ENCODE measurements around the gene RTL10. TPM values are rescaled to one million over a fixed set of nuclear protein-coding genes. Genes with fewer than 3 reads are reported as not detected.
A peak's percentile ranks its signal among the peaks of the same experiment; 100 is the strongest.

The RTL10 gene
- total RNA-seq, 2 donors from 2014 or later, result 6.8 to 7.7 TPM

- ATAC-seq (no peak), DNase-seq (no peak)
- intact Hi-C loops (cut with DNase I), result no loop called here
These were observed 3.1 kb downstream of the RTL10 start for GRCh38 chr22:19851291-19852176.

GRCh38 chr22:19850763-19851109, 3.9 kb downstream of the RTL10 start:
- intact Hi-C loops (cut with DNase I), result no loop called here
- ATAC-seq, result no peak
- DNase-seq, result no peak

- intact Hi-C loops (cut with DNase I), result no loop called here
- ATAC-seq, result no peak
- DNase-seq, result no peak
These were observed 4.6 kb downstream of the RTL10 start for GRCh38 chr22:19849835-19850762.

GRCh38 chr22:19848298-19849224, 6.1 kb downstream of the RTL10 start:
- DNase-seq, result no peak
- no peak for ATAC-seq
- intact Hi-C loops (cut with DNase I), result no loop called here

- ATAC-seq, result no peak
- intact Hi-C loops (cut with DNase I), result no loop called here
- DNase-seq, result no peak
These were observed 7.4 kb downstream of the RTL10 start for GRCh38 chr22:19847345-19847632.

- ATAC-seq, result no peak
- no peak for DNase-seq
- intact Hi-C loops (cut with DNase I), result no loop called here
These were observed 7.9 kb downstream of the RTL10 start for GRCh38 chr22:19846620-19847344.

- DNase-seq (no peak), ATAC-seq (no peak)
- intact Hi-C loops (cut with DNase I), result no loop called here
These were observed 9.5 kb downstream of the RTL10 start for GRCh38 chr22:19845054-19845722.

GRCh38 chr22:19844377-19845053, 10.2 kb downstream of the RTL10 start:
- ATAC-seq, result peak; percentile 65 to 73
- intact Hi-C loops (cut with DNase I), result no loop called here
- peak; percentile 78 for DNase-seq

- ATAC-seq, result peak; percentile 8
- intact Hi-C loops (cut with DNase I), result no loop called here
- DNase-seq, result no peak
These were observed 10.8 kb downstream of the RTL10 start for GRCh38 chr22:19843857-19844376.

GRCh38 chr22:19843107-19843856, 11.4 kb downstream of the RTL10 start:
- intact Hi-C loops (cut with DNase I), result no loop called here
- ATAC-seq (peak in 1 of 2 donors; percentile 59), DNase-seq (no peak)

GRCh38 chr22:19842393-19843106, 12.1 kb downstream of the RTL10 start:
- no peak for DNase-seq
- intact Hi-C loops (cut with DNase I), result no loop called here
- no peak for ATAC-seq

GRCh38 chr22:19841641-19842392, 12.9 kb downstream of the RTL10 start:
- ATAC-seq (no peak), DNase-seq (no peak)
- intact Hi-C loops (cut with DNase I), result no loop called here

- no peak for DNase-seq
- intact Hi-C loops (cut with DNase I), result no loop called here
- no peak for ATAC-seq
These were observed 13.6 kb downstream of the RTL10 start for GRCh38 chr22:19840955-19841640.

- DNase-seq, result no peak
- intact Hi-C loops (cut with DNase I), result no loop called here
- no peak for ATAC-seq
These were observed 14.6 kb downstream of the RTL10 start for GRCh38 chr22:19840059-19840458.

GRCh38 chr22:19837915-19838314, 16.8 kb downstream of the RTL10 start:
- ATAC-seq (no peak), DNase-seq (no peak)
- intact Hi-C loops (cut with DNase I), result no loop called here

Data from left cardiac atrium (tissue), 4 donors.